ENCODE results near the gene UGT1A9.
"Not testable (repeated sequence)": the region's sequence is repeated elsewhere in the genome, so short reads cannot be mapped to it uniquely, and the experiment has no call there.

Gene UGT1A9

GRCh38 chr2:233713262-233713615 is 41.5 kb downstream of the UGT1A9 start:
- no peak for DNase-seq

GRCh38 chr2:233714121-233714520 is 42.4 kb downstream of the UGT1A9 start:
- DNase-seq = no peak

GRCh38 chr2:233718552-233718951 is 46.9 kb downstream of the UGT1A9 start, which contains the start of gene UGT1A4:
Gene UGT1A4 (plus strand): TSS chr2:233718736. CDS start chr2:233718821, 85 bp downstream.
- no peak for DNase-seq

GRCh38 chr2:233728723-233729301 is 57.1 kb downstream of the UGT1A9 start, which contains the start of gene UGT1A3:
Gene UGT1A3 (plus strand): TSS chr2:233729042. CDS start chr2:233729127, 85 bp downstream.
- DNase-seq = no peak

- not testable (repeated sequence) for DNase-seq
Observed at GRCh38 chr2:233736868-233737653, 65.4 kb downstream of the UGT1A9 start.

GRCh38 chr2:233740870-233741269 is 69.2 kb downstream of the UGT1A9 start:
- DNase-seq = no peak

GRCh38 chr2:233743464-233744259 is 72.0 kb downstream of the UGT1A9 start:
- no peak for DNase-seq

- DNase-seq = no peak
Observed at GRCh38 chr2:233745073-233745755, 73.5 kb downstream of the UGT1A9 start.

GRCh38 chr2:233745838-233746237 is 74.1 kb downstream of the UGT1A9 start:
- DNase-seq = not testable (repeated sequence)

GRCh38 chr2:233746475-233747282 is 75.0 kb downstream of the UGT1A9 start:
- DNase-seq = no peak

GRCh38 chr2:233747283-233747544 is 75.5 kb downstream of the UGT1A9 start:
- DNase-seq = no peak

- DNase-seq = not testable (repeated sequence)
Observed at GRCh38 chr2:233750689-233751088, 79.0 kb downstream of the UGT1A9 start.

GRCh38 chr2:233751212-233752009 is 79.7 kb downstream of the UGT1A9 start:
- DNase-seq = not testable (repeated sequence)

GRCh38 chr2:233754872-233755611 is 83.3 kb downstream of the UGT1A9 start:
- DNase-seq = no peak

GRCh38 chr2:233756429-233757081 is 84.9 kb downstream of the UGT1A9 start:
- no peak for DNase-seq

GRCh38 chr2:233758141-233758540 is 86.4 kb downstream of the UGT1A9 start:
- no peak for DNase-seq

GRCh38 chr2:233758849-233759248 is 87.2 kb downstream of the UGT1A9 start:
- DNase-seq = no peak

- no peak for DNase-seq
Observed at GRCh38 chr2:233760043-233760442, 88.3 kb downstream of the UGT1A9 start, which contains the start of gene UGT1A1. Gene UGT1A1 (plus strand): TSS chr2:233760270. CDS start chr2:233760288, 18 bp downstream.

GRCh38 chr2:233761040-233761769 is 89.5 kb downstream of the UGT1A9 start:
- DNase-seq = no peak
